Measurements from ENCODE around the gene RAMP1. TPM values are rescaled to one million over a fixed set of nuclear protein-coding genes. Genes with fewer than 3 reads are reported as not detected.

Gene RAMP1
- total and polyA plus RNA-seq, 2 of the 4 experiments (the other 2 are of a cell fraction), result 15.8 to 77.1 TPM

- Histone ChIP-seq H3K9ac (ENCODE audit: low read depth, low read length) (no peak overlapping the region), H2AK5ac (ENCODE audit: low read depth, low read length) (no peak overlapping the region), H2BK15ac (ENCODE audit: low read depth, low read length) (no peak overlapping the region), H2AFZ (replicated peaks; ENCODE audit: low read length, poor library complexity) (no peak overlapping the region), H3K79me1 (ENCODE audit: low read depth in 1 of 2, low read length in 2 of 2) (no peaks in the 10 kb centered on the region), H2BK20ac (ENCODE audit: low read depth, low read length) (no peak overlapping the region), H3K4me1 (ENCODE audit: control insufficient read depth, insufficient read depth, low read length) (no peaks in the 10 kb centered on the region), H4K91ac (ENCODE audit: insufficient read depth, low read depth, low read length) (no peak overlapping the region), H3K4me2 (ENCODE audit: low read depth, low read length) (no peak overlapping the region), H3K4me3 (ENCODE audit: insufficient read depth, low read depth, low read length) (no peak overlapping the region), H3K56ac (ENCODE audit: extremely low read depth, insufficient read depth, low read length) (no peak overlapping the region), H3K27me3 (ENCODE audit: control insufficient read depth, insufficient read depth, low read length) (no peaks in the 10 kb centered on the region), H3K9me1 (ENCODE audit: insufficient read depth, low read length) (no peaks in the 10 kb centered on the region), H2BK120ac (ENCODE audit: low read depth, low read length) (no peak overlapping the region), H3K14ac (replicated peaks; ENCODE audit: low read depth, low read length) (no peak overlapping the region), H3K4ac (ENCODE audit: low read depth, low read length) (no peak overlapping the region), H4K20me1 (ENCODE audit: insufficient read depth, low read length) (no peaks in the 10 kb centered on the region), H3K23ac (ENCODE audit: low read depth, low read length) (no peak overlapping the region), H4K5ac (ENCODE audit: low read depth, low read length) (no peak overlapping the region), H3K9me3 (ENCODE audit: control insufficient read depth, insufficient read depth, low read length) (no peaks in the 10 kb centered on the region), H3K36me3 (ENCODE audit: control insufficient read depth, insufficient read depth, low read length) (no peaks in the 10 kb centered on the region), H4K8ac (ENCODE audit: low read depth in 2 of 2, low read length in 2 of 2) (no peak overlapping the region), H3K18ac (ENCODE audit: low read depth, low read length) (no peak overlapping the region), H2BK5ac (ENCODE audit: low read depth, low read length, poor library complexity, severe bottlenecking) (no peak overlapping the region), H3K27ac (ENCODE audit: insufficient read depth, low read length) (no peak overlapping the region), H2AK9ac (replicated peaks; ENCODE audit: low read depth, low read length, poor library complexity) (no peak overlapping the region)
- no peak for TF ChIP-seq MXI1 (IDR thresholded peaks at IDR 0.05; ENCODE audit: borderline replicate concordance, low read depth, low read length)
- TF ChIP-seq MAFK (IDR thresholded peaks at IDR 0.05; ENCODE audit: low read depth, low read length), result no peak
- no peak for TF ChIP-seq BHLHE40 (IDR thresholded peaks at IDR 0.05; ENCODE audit: low read depth, low read length)
- TF ChIP-seq CHD1 (IDR thresholded peaks at IDR 0.05; ENCODE audit: low read depth, low read length), result no peak
- no peak for TF ChIP-seq USF2 (IDR thresholded peaks at IDR 0.05; ENCODE audit: low read depth, low read length)
- TF ChIP-seq, protein P1, sequence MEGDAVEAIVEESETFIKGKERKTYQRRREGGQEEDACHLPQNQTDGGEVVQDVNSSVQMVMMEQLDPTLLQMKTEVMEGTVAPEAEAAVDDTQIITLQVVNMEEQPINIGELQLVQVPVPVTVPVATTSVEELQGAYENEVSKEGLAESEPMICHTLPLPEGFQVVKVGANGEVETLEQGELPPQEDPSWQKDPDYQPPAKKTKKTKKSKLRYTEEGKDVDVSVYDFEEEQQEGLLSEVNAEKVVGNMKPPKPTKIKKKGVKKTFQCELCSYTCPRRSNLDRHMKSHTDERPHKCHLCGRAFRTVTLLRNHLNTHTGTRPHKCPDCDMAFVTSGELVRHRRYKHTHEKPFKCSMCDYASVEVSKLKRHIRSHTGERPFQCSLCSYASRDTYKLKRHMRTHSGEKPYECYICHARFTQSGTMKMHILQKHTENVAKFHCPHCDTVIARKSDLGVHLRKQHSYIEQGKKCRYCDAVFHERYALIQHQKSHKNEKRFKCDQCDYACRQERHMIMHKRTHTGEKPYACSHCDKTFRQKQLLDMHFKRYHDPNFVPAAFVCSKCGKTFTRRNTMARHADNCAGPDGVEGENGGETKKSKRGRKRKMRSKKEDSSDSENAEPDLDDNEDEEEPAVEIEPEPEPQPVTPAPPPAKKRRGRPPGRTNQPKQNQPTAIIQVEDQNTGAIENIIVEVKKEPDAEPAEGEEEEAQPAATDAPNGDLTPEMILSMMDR (conservative IDR thresholded peaks at IDR 0.05; ENCODE audit: low read depth, low read length), result no peak
- no peak for TF ChIP-seq FOS (IDR thresholded peaks at IDR 0.05; ENCODE audit: low read depth, low read length)
- TF ChIP-seq CEBPB (IDR thresholded peaks at IDR 0.05; ENCODE audit: low read depth, low read length), result no peak
- TF ChIP-seq POLR2A (IDR thresholded peaks at IDR 0.05; ENCODE audit: low read depth, low read length), result no peak
- TF ChIP-seq SMC3 (IDR thresholded peaks at IDR 0.05; ENCODE audit: low read depth, low read length), result no peak
- TF ChIP-seq NFE2L2 (IDR thresholded peaks at IDR 0.05; ENCODE audit: low read depth, low read length), result no peak
- TF ChIP-seq MAZ (IDR thresholded peaks at IDR 0.05; ENCODE audit: borderline replicate concordance, low read depth, low read length), result no peak
- TF ChIP-seq, protein P2, sequence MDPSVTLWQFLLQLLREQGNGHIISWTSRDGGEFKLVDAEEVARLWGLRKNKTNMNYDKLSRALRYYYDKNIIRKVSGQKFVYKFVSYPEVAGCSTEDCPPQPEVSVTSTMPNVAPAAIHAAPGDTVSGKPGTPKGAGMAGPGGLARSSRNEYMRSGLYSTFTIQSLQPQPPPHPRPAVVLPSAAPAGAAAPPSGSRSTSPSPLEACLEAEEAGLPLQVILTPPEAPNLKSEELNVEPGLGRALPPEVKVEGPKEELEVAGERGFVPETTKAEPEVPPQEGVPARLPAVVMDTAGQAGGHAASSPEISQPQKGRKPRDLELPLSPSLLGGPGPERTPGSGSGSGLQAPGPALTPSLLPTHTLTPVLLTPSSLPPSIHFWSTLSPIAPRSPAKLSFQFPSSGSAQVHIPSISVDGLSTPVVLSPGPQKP (IDR thresholded peaks at IDR 0.05; ENCODE audit: borderline replicate concordance, low read depth, low read length), result no peak
- TF ChIP-seq RAD21 (IDR thresholded peaks at IDR 0.05; ENCODE audit: low read length), result no peak
- TF ChIP-seq RCOR1 (IDR thresholded peaks at IDR 0.05; ENCODE audit: insufficient replicate concordance, low read length), result no peak
- ChIA-PET CTCF (no interaction called here), POLR2A (ENCODE audit: unreplicated experiment) (interaction anchor here (0.5 kb wide), 1 partner anchor 22 kb away, joined by 5 read pairs; no protein-coding TSS in a partner anchor)
- in situ Hi-C loops (cut with MboI; ENCODE audit: low sequenced_read_pairs), result no loop called here
- DNase-seq (no peak), ATAC-seq (ENCODE audit: low read depth) (no peak)
- dilution Hi-C loops (cut with HindIII; ENCODE audit: low sequenced_read_pairs, unreplicated experiment), result no loop called here
- WGBS, 2 experiments (ENCODE audit: extremely low coverage in 2 of 2, insufficient read length in 1 of 2), result 94% methylated on average over 7 of the region's 26 CpGs; no CpG with 5 or more reads in 1 of the 2 experiments
- no TSS peak for BruUV-seq (replicated peaks)
- intact Hi-C loops (cut with micrococcal nuclease), result no loop called here
Observed at GRCh38 chr2:237913193-237913917, 53.9 kb downstream of the RAMP1 start.
